GM23248 (cell line): ENCODE data around the gene KCNJ6.

Experiments used
- EZH2 ChIP-seq: fragments of 200-600 bp; sonication (generic); IDR thresholded peaks from 2 replicates; pipeline ENCODE4 v1.6.1; 2018; ENCODE audit warnings: antibody characterized with exemption, mild to moderate bottlenecking; ENCODE audit not compliant: insufficient read depth, poor library complexity, severe bottlenecking
- EZH2phosphoT487 ChIP-seq: fragments of 200-600 bp; sonication (generic); IDR thresholded peaks from 2 replicates; pipeline ENCODE4 v1.6.1; 2018; ENCODE audit warnings: antibody characterized with exemption, moderate library complexity, mild to moderate bottlenecking, low read depth; ENCODE audit not compliant: insufficient read depth

- TF ChIP-seq EZH2, result no peak
- no peak for TF ChIP-seq EZH2phosphoT487
These were observed 135.0 kb downstream of the KCNJ6 start for GRCh38 chr21:37780991-37781983.
